Right renal pelvis (tissue), 4 donors: ENCODE data around the gene ZNF416. TPM values are rescaled to one million over a fixed set of nuclear protein-coding genes. Genes with fewer than 3 reads are reported as not detected.

Experiments
- DNase-seq, 4 donors: peaks; one replicate each; pipeline ENCODE4 v3.0.0-alpha.2; 2013; ENCODE audit warnings: low read depth in 4 of 4, low spot score in 3 of 4, missing footprints in 1 of 4
- polyA plus RNA-seq, 4 donors: library from polyadenylated mRNA; unstranded; fragments of 120-200 nt; gene quantifications; one replicate each; pipeline ENCODE4 v1.2.1, GENCODE V29; 2013; ENCODE audit not compliant: insufficient read length in 4 of 4

Gene ZNF416
- polyA plus RNA-seq, 4 donors, result 7.8 to 9.8 (median 9.5) TPM

GRCh38 chr19:57559404-57560025, 19.2 kb downstream of the ZNF416 start, which contains the start of gene ZNF550:
TSS of gene ZNF550 (minus strand) at chr19:57559863. CDS start at chr19:57559682, 181 bp downstream.
- DNase-seq, result peak; percentile 77 to 83 (median 80)

- no peak for DNase-seq
Measured at GRCh38 chr19:57559008-57559403, 19.7 kb downstream of the ZNF416 start.

- no peak for DNase-seq
Measured at GRCh38 chr19:57558525-57558924, 20.2 kb downstream of the ZNF416 start.

GRCh38 chr19:57557659-57558058, 21.1 kb downstream of the ZNF416 start:
- DNase-seq, result no peak

- DNase-seq, result no peak
Measured at GRCh38 chr19:57552432-57552831, 26.3 kb downstream of the ZNF416 start.

GRCh38 chr19:57546513-57546912, 32.2 kb downstream of the ZNF416 start:
- DNase-seq, result no peak

- no peak for DNase-seq
Measured at GRCh38 chr19:57537953-57538547, 40.7 kb downstream of the ZNF416 start.

- peak; percentile 76 to 89 (median 82) for DNase-seq
Measured at GRCh38 chr19:57527136-57527881, 51.4 kb downstream of the ZNF416 start, which contains the start of gene ZNF549. TSS of gene ZNF549 (plus strand) at chr19:57527356. CDS start at chr19:57527574, 218 bp downstream.

Other genes starting within 250 kb of the ZNF416 start
- 10 to 100 TPM; 14.7 to 19.4 (median 18.2) TPM for gene ZNF304, start 227.6 kb downstream of the ZNF416 start, polyA plus RNA-seq
- 10 to 100 TPM; 16.5 to 18.9 (median 17.8) TPM for gene TRAPPC2B, start 215.4 kb downstream of the ZNF416 start, polyA plus RNA-seq
- gene ZNF547, start 215.4 kb downstream of the ZNF416 start, polyA plus RNA-seq, result 1 to 10 TPM; 4.5 to 6.9 (median 5.6) TPM
- 10 to 100 TPM; 18.0 to 22.4 (median 21.1) TPM for gene ZNF548, start 189.1 kb downstream of the ZNF416 start, polyA plus RNA-seq
- 10 to 100 TPM in 3 of 4 donors, 1 to 10 TPM in 1; 9.6 to 13.7 (median 11.1) TPM for gene ZNF17, start 167.8 kb downstream of the ZNF416 start, polyA plus RNA-seq
- 10 to 100 TPM; 10.1 to 15.8 (median 12.6) TPM for gene ZNF749, start 143.6 kb downstream of the ZNF416 start, polyA plus RNA-seq
- 1 to 10 TPM; 2.5 to 4.2 (median 3.2) TPM for gene VN1R1, start 121.8 kb downstream of the ZNF416 start, polyA plus RNA-seq
- 10 to 100 TPM; 18.6 to 25.4 (median 22.1) TPM for gene ZNF772, start 101.3 kb downstream of the ZNF416 start, polyA plus RNA-seq
- gene ZNF419, start 91.2 kb downstream of the ZNF416 start, polyA plus RNA-seq, result 10 to 100 TPM; 17.4 to 24.3 (median 20.8) TPM
- gene ZNF773, start 79.0 kb downstream of the ZNF416 start, polyA plus RNA-seq, result 10 to 100 TPM; 11.3 to 13.0 (median 11.6) TPM
- 10 to 100 TPM; 12.5 to 14.7 (median 13.5) TPM for gene ZNF549, start 51.6 kb downstream of the ZNF416 start, polyA plus RNA-seq
- gene ZNF550, start 19.0 kb downstream of the ZNF416 start, polyA plus RNA-seq, result 10 to 100 TPM; 20.6 to 25.9 (median 22.2) TPM
- 10 to 100 TPM; 16.3 to 21.1 (median 18.8) TPM for gene ZIK1, start 5.2 kb upstream of the ZNF416 start, polyA plus RNA-seq
- gene ZNF530, start 21.0 kb upstream of the ZNF416 start, polyA plus RNA-seq, result 1 to 10 TPM; 4.3 to 5.3 (median 5.1) TPM
- gene ZNF134, start 35.3 kb upstream of the ZNF416 start, polyA plus RNA-seq, result 10 to 100 TPM; 25.6 to 28.3 (median 26.8) TPM
- 10 to 100 TPM; 26.8 to 49.0 (median 34.0) TPM for gene ZNF211, start 54.3 kb upstream of the ZNF416 start, polyA plus RNA-seq
- under 1 TPM in 1 of 4 donors, not detected in 3; 0.05 TPM for gene ZSCAN4, start 90.0 kb upstream of the ZNF416 start, polyA plus RNA-seq
- 10 to 100 TPM; 12.6 to 16.3 (median 15.2) TPM for gene ZNF551, start 103.1 kb upstream of the ZNF416 start, polyA plus RNA-seq
- gene ZNF154, start 130.3 kb upstream of the ZNF416 start, polyA plus RNA-seq, result 10 to 100 TPM; 24.8 to 30.9 (median 29.8) TPM
- 10 to 100 TPM; 15.6 to 20.8 (median 19.0) TPM for gene ZNF671, start 148.7 kb upstream of the ZNF416 start, polyA plus RNA-seq
- gene ZNF776, start 167.9 kb upstream of the ZNF416 start, polyA plus RNA-seq, result 10 to 100 TPM; 31.8 to 40.0 (median 37.2) TPM
- 10 to 100 TPM; 19.7 to 23.8 (median 20.9) TPM for gene ZNF586, start 190.8 kb upstream of the ZNF416 start, polyA plus RNA-seq
- gene ZNF552, start 236.0 kb upstream of the ZNF416 start, polyA plus RNA-seq, result 10 to 100 TPM; 14.4 to 19.5 (median 15.7) TPM